Right hindlimb (tissue), 1 donor: Measurements from ENCODE around the gene BLVRA.
"Not testable (repeated sequence)": the region's sequence is repeated elsewhere in the genome, so short reads cannot be mapped to it uniquely, and the experiment has no call there.

Source experiments
- DNase-seq: peaks from one replicate; pipeline ENCODE4 v3.0.0-alpha.2; 2018

The BLVRA gene

DNA sequence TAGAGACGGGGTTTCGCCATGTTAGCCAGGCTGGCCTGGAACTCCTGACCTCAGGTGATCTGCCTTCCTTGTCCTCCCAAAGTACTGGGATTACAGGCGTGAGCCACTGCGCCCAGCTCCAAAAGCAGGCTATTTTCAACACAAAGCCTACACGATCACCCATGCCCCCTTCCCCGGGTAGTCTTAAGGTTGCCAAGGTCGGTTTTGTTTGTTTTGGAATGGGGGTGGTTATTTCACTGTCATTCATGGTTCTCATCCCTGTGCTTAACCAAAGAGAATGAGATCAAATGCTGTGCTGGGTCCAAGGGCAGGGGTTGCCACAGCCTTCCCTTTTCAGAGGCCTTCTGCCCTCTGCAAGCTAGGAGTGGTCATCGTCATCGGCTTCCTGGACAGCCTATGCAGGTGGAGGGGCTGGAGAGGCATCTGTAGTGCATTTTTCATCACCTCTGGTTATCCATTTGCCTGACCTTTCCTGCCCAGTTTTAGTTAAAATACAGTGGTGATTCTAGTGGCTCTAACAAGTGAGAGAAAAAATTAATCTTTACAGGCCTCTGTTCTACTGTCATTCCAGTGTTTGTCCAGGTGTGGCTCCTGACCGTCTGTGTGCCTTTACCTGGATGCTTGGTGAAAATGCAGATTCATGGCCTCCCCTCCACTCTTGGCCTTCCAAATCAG lies 11.4 kb downstream of the BLVRA start:
- DNase-seq: no peak

DNA sequence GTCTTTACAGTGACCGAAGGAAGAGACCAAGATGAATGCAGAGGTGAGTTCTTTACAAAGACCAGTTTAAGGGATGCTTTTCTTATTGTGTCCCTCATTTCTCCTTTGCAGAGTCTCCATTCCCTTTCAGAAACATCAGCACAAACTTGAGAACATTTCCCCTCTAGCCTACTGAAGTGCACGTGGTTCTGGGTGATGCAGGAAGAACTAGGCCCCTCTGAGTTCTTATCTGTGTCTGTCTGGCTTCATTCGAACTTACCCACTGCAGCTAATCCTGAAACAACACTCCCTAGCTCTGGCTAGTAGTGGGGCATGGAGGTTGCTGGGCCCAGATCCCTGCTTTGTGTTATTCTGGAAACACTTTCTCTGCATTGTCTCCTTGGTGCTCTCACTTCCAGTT lies 12.6 kb downstream of the BLVRA start:
- no peak for DNase-seq

DNA sequence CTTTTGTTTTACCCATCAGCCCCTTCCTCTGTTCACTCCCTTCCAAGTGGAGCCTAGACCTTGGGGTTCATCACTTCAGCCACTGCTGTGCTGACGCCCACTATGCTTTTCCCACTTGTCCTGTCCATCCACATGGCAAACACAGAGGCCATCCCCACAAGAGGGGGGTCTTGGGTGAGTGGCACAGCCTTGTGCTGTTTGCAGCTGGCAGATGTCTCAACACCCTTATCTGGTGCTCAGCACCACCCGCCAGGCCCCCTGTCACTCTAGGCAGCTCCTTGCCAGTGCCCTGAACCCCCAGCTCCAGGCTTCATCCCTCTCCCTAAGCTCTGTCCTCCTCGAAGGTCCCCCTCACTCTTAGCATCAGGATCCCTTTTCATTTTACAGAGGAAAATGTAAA lies 13.1 kb downstream of the BLVRA start:
- no peak for DNase-seq

DNA sequence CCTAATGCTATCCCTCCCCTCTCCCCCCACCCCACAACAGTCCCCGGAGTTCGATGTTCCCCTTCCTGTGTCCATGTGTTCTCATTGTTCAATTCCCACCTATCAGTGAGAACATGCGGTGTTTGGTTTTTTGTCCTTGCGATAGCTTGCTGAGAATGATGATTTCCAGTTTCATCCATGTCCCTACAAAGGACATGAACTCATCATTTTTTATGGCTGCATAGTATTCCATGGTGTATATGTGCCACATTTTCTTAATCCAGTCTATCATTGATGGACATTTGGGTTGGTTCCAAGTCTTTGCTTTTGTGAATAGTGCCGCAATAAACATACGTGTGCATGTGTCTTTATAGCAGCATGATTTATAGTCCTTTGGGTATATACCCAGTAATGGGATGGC lies 14.8 kb downstream of the BLVRA start:
- not testable (repeated sequence) for DNase-seq

DNA sequence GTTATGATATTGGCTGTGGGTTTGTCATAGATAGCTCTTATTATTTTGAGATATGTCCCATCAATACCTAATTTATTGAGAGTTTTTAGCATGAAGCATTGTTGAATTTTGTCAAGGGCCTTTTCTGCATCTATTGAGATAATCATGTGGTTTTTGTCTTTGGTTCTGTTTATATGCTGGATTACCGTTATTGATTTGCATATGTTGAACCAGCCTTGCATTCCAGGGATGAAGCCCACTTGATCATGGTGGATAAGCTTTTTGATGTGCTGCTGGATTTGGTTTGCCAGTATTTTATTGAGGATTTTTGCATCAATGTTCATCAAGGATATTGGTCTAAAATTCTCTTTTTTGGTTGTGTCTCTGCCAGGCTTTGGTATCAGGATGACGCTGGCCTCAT lies 16.8 kb downstream of the BLVRA start:
- not testable (repeated sequence) for DNase-seq

DNA sequence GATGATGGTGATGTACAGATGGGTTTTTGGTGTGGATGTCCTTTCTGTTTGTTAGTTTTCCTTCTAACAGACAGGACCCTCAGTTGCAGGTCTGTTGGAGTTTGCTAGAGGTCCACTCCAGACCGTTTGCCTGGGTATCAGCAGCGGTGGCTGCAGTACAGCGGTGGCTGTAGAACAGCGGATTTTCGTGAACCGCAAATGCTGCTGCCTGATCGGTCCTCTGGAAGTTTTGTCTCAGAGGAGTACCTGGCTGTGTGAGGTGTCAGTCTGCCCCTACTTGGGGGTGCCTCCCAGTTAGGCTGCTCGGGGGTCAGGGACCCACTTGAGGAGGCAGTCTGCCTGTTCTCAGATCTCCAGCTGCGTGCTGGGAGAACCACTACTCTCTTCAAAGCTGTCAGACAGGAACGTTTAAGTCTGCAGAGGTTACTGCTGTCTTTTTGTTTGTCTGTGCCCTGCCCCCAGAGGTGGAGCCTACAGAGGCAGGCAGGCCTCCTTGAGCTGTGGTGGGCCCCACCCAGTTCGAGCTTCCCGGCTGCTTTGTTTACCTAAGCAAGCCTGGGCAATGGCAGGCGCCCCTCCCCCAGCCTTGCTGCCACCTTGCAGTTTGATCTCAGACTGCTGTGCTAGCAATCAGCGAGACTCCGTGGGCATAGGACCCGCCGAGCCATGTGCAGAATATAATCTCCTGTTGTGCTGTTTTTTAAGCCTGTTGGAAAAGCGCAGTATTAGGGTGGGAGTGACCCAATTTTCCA lies 20.0 kb downstream of the BLVRA start:
- not testable (repeated sequence) for DNase-seq

DNA sequence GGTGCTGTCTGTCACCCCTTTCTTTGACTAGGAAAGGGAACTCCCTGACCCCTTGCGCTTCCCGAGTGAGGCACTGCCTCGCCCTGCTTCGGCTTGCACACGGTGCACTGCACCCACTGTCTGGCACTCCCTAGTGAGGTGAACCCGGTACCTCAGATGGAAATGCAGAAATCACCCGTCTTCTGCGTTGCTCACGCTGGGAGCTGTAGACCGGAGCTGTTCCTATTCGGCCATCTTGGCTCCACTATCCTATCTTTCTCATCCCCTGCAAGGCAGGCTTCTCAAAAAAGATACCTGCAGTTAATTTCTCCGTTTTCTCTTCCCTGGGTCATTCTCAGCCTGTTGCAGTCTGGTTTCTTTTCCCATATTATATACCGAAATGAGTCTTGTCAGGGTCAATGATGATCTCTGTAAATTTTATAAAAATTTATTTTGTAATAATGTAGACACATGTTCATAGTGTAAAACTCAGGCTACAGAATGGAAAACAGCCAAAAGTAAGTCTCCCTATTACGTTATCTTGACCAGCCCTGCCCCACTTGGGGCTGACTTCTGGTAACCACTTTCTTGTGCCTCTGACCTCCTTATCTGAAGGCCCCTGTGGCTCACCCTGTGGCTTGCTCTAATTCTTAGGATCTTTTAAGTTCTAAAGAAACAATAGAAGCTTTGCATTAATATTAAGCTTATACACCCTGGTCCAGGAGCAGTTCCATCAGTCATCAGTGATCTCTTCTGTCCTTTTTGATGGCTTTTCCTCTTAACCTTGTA lies 20.7 kb downstream of the BLVRA start:
- DNase-seq: no peak

DNA sequence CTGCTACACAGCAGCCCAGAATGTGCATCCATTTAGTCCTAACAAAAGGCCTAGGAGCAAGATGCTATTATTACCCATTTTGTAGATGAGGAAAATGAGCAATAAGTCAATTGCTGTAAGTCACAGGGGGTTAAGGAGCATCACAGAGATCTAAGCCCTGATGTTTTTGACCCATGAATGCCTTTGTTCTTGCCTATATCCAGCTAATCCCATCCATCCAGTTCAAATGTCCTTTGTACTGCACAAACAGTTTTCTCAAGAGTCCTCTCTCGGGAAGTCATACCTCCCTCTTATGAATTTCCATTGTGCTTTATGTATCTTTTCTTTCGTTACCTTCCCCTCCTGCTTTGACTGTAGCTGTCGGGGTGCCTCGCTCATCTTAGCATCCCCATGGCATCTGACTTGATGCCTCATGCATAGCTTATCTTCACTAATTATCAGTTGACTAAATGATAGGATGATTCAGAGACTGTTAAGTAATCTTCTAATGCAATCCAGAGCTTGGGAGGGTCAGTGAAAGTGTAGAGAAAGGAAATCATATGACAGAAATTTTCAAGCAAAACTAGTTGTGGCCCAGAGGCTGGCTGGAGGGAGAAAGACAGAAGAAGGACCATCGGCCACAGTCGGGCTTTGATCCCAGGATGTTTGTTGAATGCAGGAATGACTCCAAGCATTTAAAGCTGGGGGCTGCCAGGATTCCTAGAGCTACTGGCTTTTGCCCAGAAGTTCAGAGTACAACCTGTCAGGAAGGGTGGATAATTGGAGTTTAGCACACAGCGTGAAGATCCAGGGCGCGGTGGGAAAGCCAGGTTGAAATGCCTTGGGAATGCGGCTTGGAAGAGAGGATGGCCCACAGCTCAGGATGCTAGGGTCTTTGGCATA lies 23.5 kb downstream of the BLVRA start:
- no peak for DNase-seq

DNA sequence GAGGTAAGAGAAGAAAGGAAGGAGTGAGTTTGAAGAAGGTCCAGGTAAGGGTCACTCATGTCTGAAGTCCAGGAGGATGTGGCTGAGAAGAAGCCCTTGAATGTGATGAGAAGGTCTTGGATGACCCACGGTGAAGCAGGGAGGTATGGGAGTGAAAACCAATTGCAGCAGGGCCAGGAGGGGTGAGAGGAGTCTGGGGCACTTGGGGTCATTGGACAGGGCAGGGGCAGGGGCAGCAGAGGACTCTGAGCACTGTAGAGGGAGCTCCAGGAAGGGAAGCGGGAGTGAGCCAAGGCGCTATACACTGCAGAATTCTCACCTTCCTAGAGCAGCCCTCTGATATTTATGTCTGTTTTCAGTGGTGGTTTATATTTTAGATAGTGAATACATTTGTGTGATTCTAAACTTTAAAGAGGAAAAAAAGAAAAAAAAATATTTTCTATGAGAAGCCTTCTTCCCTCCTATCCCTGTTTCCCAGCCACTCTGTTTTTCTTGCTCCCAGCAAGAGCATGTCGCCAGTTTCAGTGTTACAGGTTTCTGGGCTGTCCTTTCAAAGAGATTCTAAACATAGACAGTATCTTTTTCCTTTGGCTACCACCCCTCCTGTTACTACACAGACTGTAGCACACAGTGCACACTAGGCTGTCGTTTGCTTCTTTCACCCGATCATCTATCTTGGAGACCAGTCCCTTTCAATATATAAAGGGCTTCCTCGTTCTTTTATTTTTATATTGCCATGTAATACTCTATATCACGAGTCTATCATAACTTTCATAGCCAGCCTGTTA lies 24.5 kb downstream of the BLVRA start:
- no peak for DNase-seq

DNA sequence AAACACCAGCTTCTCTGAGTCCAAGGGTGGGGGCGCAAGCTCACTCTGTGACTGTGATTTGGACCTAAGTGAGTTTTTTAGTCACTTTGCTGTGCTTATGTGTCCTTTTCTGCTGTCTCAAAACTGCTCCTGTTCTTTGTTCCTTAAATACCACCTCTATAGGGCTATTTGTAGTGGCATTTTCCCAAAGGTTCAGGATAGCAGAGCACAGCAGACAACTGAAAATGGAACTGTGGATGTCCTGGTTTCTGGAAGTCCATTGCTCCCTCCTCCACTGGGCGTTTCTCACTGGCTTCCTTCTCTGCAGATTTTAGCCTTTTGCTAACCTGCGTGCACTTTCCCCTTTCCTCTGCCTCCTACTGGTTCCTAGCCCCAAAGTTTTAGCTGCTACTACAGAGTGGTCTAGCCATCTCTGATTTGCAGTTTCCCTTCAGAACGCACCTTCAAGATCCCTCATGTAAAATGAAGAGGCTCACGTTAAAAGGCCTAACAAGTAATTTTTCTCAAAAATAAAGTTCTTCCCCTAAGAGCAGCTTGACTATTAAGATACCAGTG lies 25.6 kb downstream of the BLVRA start:
- DNase-seq: no peak

DNA sequence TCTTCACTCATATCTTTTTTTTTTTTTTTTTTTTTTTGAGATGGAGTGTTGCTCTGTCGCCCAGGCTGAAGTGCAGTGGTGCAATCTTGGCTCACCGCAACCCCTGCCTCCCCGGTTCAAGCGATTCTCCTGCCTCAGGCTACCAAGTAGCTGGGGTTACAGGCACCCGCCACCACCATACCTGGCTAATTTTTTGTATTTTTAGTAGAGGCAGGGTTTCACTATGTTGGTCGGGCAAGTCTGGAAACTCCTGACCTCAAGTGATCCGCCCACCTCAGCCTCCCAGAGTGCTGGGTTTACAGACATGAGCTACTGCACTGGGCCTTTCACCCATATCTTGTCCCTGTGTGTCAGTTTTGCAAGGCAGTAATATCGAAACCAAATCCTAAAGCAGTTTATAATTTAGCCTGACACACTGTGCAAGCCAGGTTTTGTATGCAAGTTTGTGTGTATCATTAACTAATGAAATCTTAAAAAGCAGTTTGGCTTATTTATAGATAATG lies 26.2 kb downstream of the BLVRA start:
- not testable (repeated sequence) for DNase-seq

DNA sequence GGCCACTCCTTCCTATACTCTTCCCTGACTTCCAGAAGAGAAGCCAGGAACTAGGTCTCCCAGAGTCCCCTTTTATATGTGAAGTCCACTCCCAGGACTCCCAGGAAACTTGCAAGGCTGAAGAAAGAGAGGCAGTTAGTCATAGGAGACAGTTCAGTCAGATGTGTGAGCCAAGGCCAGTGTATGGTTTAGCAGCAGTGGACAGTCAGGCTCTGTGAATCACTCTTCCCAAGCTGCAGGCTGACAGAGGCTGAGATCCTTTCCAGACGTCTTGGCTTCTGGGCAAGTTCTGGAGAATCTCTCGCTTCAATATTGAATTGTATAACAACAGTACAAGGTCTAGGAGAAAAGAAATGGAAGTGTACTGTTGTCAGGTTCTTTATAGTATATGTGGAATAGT lies 26.9 kb downstream of the BLVRA start:
- no peak for DNase-seq

DNA sequence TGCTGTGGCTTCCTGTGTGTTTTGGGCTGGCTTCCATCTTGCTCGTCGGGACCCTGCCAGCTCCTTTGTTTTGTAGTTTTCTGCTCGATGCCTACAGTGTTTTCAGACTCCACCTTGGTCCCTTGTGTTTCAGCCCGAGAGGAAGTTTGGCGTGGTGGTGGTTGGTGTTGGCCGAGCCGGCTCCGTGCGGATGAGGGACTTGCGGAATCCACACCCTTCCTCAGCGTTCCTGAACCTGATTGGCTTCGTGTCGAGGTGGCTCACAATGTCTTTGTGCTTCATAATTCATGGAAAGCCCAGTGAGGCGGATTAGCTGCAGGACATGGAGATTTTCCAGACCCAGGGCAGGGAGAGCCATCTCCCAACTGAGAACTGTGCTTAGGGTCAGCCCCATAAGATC lies 29.3 kb downstream of the BLVRA start:
- no peak for DNase-seq

DNA sequence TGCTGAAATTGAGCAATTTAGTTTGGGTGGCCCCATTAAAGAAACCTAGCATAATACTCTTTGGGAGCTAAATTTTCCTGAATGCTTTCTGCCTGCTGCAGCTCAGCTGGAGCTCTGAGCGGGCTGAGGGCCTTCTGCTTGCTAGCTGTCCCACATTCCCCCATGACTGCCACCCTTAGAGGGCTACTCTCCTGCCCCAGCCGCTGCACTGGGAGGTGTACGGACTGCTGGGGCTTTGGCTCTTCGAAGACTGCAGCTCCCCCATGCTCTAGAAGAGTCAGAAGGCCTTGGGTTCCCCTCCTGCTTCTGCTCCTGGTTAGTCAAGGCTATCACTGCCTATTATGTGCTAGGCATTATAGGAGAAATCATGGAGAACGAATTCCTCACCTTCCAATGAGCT lies 31.5 kb downstream of the BLVRA start:
- no peak for DNase-seq

DNA sequence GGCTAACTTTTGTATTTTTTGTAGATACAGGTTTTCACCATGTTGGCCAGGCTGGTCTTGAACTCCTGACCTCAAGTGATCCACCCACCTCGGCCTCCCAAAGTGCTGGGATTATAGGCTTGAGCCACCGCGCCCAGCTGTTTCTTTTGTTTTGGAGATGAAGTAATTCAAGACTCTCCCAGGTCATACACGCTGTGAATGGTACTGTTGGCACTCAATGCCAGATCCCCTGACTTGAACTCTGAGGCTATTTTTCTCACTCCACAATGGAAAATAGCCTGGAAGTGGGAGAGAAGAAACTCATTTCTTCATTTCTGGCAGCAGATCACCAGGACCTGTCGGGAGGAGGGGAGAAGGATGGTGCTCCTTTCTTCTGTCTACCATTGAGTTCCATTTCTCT lies 32.4 kb downstream of the BLVRA start:
- no peak for DNase-seq

DNA sequence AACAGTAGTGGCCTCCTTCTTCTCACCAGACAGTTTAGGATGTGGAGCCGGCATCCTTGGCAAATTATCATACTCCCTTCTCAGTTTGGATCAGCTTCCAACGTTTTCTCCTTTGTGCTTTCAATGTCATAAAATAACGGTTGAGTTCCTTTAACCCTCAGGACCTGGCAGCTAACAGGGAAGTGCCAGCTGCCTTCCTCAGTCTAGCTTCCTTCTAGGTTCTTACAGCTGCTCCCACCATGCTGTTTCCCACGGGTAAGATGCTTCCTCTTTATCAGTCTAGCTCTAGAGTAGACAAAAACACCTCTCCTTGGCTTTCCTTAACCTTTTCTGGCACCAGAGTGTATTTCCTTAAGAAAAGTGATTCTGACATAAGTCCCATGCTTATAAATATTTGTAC lies 33.2 kb downstream of the BLVRA start:
- no peak for DNase-seq

DNA sequence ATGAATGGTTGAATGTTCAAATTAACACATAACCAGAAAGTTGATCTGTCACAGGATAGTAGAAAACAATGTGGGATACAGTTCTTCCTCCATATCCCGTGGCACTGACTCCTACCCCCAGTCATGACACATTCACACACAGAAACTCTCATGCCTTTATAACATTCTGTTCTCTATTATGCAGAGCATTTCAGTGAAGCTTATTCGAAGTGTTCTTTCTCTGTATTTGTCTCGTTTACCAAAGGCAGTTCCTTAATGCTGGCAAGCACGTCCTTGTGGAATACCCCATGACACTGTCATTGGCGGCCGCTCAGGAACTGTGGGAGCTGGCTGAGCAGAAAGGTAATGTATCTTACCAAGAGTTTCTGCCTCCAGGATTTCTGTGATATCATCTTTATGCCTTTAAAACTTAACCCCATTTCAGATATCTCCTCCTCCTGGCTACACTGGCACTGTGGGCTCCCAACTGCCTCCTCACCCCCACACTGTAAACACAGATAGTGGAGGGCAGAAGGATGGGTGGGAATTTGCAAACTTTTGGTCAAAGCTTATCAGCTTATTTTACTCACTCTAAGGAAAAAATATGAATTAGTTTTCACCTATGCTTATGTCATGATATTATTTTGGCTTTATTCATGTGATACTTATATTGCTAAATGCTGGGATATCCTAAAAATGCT lies 34.1 kb downstream of the BLVRA start:
- DNase-seq: no peak

DNA sequence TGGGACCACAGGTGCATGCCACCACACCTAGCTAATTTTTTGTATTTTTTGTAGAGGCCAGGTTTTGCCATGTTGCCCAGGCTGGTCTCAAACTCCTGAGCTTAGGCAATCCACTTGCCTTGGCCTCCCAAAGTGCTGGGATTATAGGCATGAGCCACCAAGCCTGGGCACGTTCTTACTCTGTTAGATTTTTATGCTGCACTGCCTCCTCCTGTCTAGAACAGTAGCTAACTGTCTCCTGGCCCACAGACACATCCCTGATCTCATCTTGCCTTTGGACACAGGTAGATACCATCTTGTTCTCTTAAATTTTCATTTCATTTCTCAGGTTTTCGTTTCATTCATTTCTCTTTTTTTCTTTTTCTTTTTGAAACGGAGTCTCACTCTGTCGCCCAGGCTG lies 41.1 kb downstream of the BLVRA start:
- no peak for DNase-seq

DNA sequence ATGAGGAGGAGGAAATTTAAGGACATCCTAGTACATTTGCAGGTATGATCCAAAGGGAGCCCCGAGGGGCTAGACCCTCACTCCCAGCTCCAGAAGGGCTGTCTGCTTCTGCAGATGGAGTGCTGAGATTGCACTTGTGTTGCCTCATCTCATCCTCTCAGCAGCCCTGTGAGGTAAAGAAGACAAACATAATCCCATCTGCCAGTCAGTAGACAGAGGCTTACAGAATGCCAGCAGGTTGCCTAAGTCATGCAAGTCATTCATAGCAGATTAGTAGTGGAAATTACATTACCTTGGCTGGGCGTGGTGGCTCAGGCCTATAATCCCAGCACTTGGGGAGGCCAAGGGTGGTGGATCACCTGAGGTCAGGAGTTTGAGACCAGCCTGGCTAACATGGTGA lies 45.4 kb downstream of the BLVRA start:
- DNase-seq: no peak

DNA sequence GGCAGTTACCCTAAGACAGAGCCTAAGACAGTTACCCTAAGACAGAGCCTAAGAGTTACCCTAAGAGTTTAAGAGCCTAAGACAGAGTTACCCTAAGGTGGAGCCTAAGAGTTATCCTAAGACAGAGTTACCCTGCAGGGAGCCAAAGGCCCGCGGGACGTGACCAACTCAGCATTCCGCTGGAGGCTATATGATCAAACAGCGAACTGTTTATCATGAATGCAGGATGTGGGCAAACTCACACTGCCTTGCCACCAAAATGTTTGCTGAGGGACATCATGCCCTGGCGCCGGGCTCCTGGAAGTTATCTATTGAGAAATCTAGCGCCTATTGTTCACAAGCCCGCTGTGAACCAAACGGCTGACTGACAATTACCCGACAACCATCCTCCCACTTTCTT lies 49.9 kb downstream of the BLVRA start:
- no peak for DNase-seq
